Right hindlimb (tissue), 1 donor: ENCODE measurements around the gene VPS52.
"Not testable (repeated sequence)": the region's sequence is repeated elsewhere in the genome, so short reads cannot be mapped to it uniquely, and the experiment has no call there.

ENCODE experiments used
- DNase-seq: peaks from one replicate; pipeline ENCODE4 v3.0.0-alpha.2; 2018

Gene VPS52

GRCh38 chr6:33304216-33304615 lies 32.5 kb upstream of the VPS52 start:
- no peak for DNase-seq

GRCh38 chr6:33301877-33302276 lies 30.2 kb upstream of the VPS52 start:
- no peak for DNase-seq

- DNase-seq: peak; percentile 95
Observed at GRCh38 chr6:33299237-33299944, 27.7 kb upstream of the VPS52 start.

GRCh38 chr6:33298773-33299236 lies 27.1 kb upstream of the VPS52 start, which contains the start of gene RGL2:
Gene RGL2, minus strand, starts transcription at chr6:33298942. Its CDS starts 332 bp downstream, at chr6:33298610.
- DNase-seq: peak; percentile 89

GRCh38 chr6:33297956-33298772 lies 26.5 kb upstream of the VPS52 start:
- DNase-seq: peak; percentile 91

GRCh38 chr6:33297406-33297955 lies 25.8 kb upstream of the VPS52 start:
- no peak for DNase-seq

GRCh38 chr6:33296797-33297405 lies 25.2 kb upstream of the VPS52 start:
- DNase-seq: no peak

- DNase-seq: no peak
Observed at GRCh38 chr6:33295621-33296369, 24.1 kb upstream of the VPS52 start.

- DNase-seq: no peak
Observed at GRCh38 chr6:33294086-33294823, 22.6 kb upstream of the VPS52 start.

GRCh38 chr6:33292996-33293682 lies 21.5 kb upstream of the VPS52 start:
- no peak for DNase-seq

- no peak for DNase-seq
Observed at GRCh38 chr6:33290459-33290858, 18.8 kb upstream of the VPS52 start.

- DNase-seq: no peak
Observed at GRCh38 chr6:33289784-33290315, 18.2 kb upstream of the VPS52 start.

GRCh38 chr6:33288921-33289783 lies 17.5 kb upstream of the VPS52 start, which contains the start of the genes PFDN6 and WDR46:
Gene PFDN6, plus strand, starts transcription at chr6:33289601. Its CDS starts 256 bp downstream, at chr6:33289857.
Gene WDR46, minus strand, starts transcription at chr6:33289239. Its CDS starts 69 bp downstream, at chr6:33289170.
- DNase-seq: peak; percentile 92

GRCh38 chr6:33288141-33288920 lies 16.7 kb upstream of the VPS52 start:
- no peak for DNase-seq

- no peak for DNase-seq
Observed at GRCh38 chr6:33286946-33287914, 15.6 kb upstream of the VPS52 start.

- DNase-seq: not testable (repeated sequence)
Observed at GRCh38 chr6:33285214-33285613, 13.5 kb upstream of the VPS52 start.

GRCh38 chr6:33280539-33280938 lies 8.9 kb upstream of the VPS52 start:
- DNase-seq: no peak
